Esophagus (tissue), 2 donors: ENCODE measurements around the gene NPEPL1. TPM values are rescaled to one million over a fixed set of nuclear protein-coding genes. Genes with fewer than 3 reads are reported as not detected.

Experiments
- H3K27ac ChIP-seq, 2 donors: one replicate each; pipeline ENCODE4 v1.5.1; 2013; ENCODE audit warnings: low read depth in 2 of 2, mild to moderate bottlenecking in 2 of 2, inconsistent platforms in 1 of 2, low read length in 1 of 2, moderate library complexity in 1 of 2
- H3K27me3 ChIP-seq, 2 donors: one replicate each; pipeline ENCODE4 v1.6.1; 2013; ENCODE audit warnings: low read length in 2 of 2, control low read depth in 1 of 2, mild to moderate bottlenecking in 1 of 2; ENCODE audit not compliant: insufficient read depth in 2 of 2, control insufficient read depth in 1 of 2
- H3K36me3 ChIP-seq, 2 donors: one replicate each; pipeline ENCODE4 v1.6.1; 2013; ENCODE audit warnings: low read length in 1 of 2; ENCODE audit not compliant: control insufficient read depth in 2 of 2, insufficient read depth in 2 of 2
- H3K4me1 ChIP-seq, 2 donors: one replicate each; pipeline ENCODE4 v1.6.1; 2013; ENCODE audit warnings: low read length in 1 of 2; ENCODE audit not compliant: control insufficient read depth in 2 of 2, insufficient read depth in 2 of 2
- H3K4me3 ChIP-seq, 2 donors: one replicate each; pipeline ENCODE4 v1.5.1; 2013; ENCODE audit warnings: low read length in 2 of 2, mild to moderate bottlenecking in 2 of 2, low read depth in 1 of 2, moderate library complexity in 1 of 2
- H3K9me3 ChIP-seq, 2 donors: one replicate each; pipeline ENCODE4 v1.6.1; 2013; ENCODE audit warnings: mild to moderate bottlenecking in 2 of 2, low read depth in 1 of 2, low read length in 1 of 2, moderate library complexity in 1 of 2; ENCODE audit not compliant: control insufficient read depth in 2 of 2, insufficient read depth in 1 of 2
- WGBS, 2 donors: extraction: QIAGEN DNeasy Blood & Tissue Kit; methylation state at CpG; one replicate each; pipeline ENCODE4 v1.1.7; 2013; 5-methylcytosine and 5-hydroxymethylcytosine counted together
- polyA plus RNA-seq, 2 donors: library from polyadenylated mRNA; stranded (reverse); fragments of 200-250 nt; gene quantifications; one replicate each; pipeline ENCODE4 v1.2.3, GENCODE V29; 2013
- donor health status: healthy with polysubstance abuse.
- donor health status: Bipolar disorder and iron deficiency.

NPEPL1 gene
- polyA plus RNA-seq, 2 donors = 33.2 to 42.7 TPM

GRCh38 chr20:58715801-58716475 is 23.3 kb downstream of the NPEPL1 start:
- H3K4me3 ChIP-seq = no peak overlapping the region
- 89 to 90% methylated on average over 18 of the region's 18 CpGs for WGBS, 2 donors
- no peaks in the 10 kb centered on the region for H3K9me3 ChIP-seq
- H3K27me3 ChIP-seq = no peaks in the 10 kb centered on the region
- peaks cover 0 to 17% of the 10 kb centered on the region in 2 donors for H3K36me3 ChIP-seq
- no peaks in the 10 kb centered on the region for H3K4me1 ChIP-seq
- no peak overlapping the region for H3K27ac ChIP-seq

- Histone ChIP-seq H3K27ac (no peak overlapping the region), H3K4me3 (no peak overlapping the region), H3K4me1 (no peaks in the 10 kb centered on the region), H3K27me3 (no peaks in the 10 kb centered on the region), H3K36me3 (peaks cover 0 to 17% of the 10 kb centered on the region in 2 donors), H3K9me3 (no peaks in the 10 kb centered on the region)
- WGBS, 2 donors = 70 to 73% methylated on average over 22 to 23 of the region's 23 CpGs
These were observed 24.1 kb downstream of the NPEPL1 start for GRCh38 chr20:58716476-58717277.

- 83% methylated on average over 22 to 23 of the region's 23 CpGs for WGBS, 2 donors
- Histone ChIP-seq H3K27ac (no peak overlapping the region), H3K9me3 (no peaks in the 10 kb centered on the region), H3K4me1 (no peaks in the 10 kb centered on the region), H3K36me3 (peaks cover 0 to 16% of the 10 kb centered on the region in 2 donors), H3K4me3 (no peak overlapping the region), H3K27me3 (no peaks in the 10 kb centered on the region)
These were observed 24.9 kb downstream of the NPEPL1 start for GRCh38 chr20:58717278-58718091.

GRCh38 chr20:58718121-58718563 is 25.5 kb downstream of the NPEPL1 start:
- Histone ChIP-seq H3K9me3 (no peaks in the 10 kb centered on the region), H3K4me3 (no peak overlapping the region), H3K4me1 (no peaks in the 10 kb centered on the region), H3K36me3 (peaks cover 0 to 15% of the 10 kb centered on the region in 2 donors), H3K27me3 (peaks cover 0 to under 1% of the 10 kb centered on the region in 2 donors), H3K27ac (no peak overlapping the region)
- 87 to 92% methylated on average over 15 of the region's 15 CpGs for WGBS, 2 donors

- no peaks in the 10 kb centered on the region for H3K9me3 ChIP-seq
- H3K4me3 ChIP-seq = no peak overlapping the region
- peaks cover 0 to 4% of the 10 kb centered on the region in 2 donors for H3K27me3 ChIP-seq
- peaks cover 0 to 13% of the 10 kb centered on the region in 2 donors for H3K36me3 ChIP-seq
- H3K27ac ChIP-seq = no peak overlapping the region
- no peaks in the 10 kb centered on the region for H3K4me1 ChIP-seq
- WGBS, 2 donors = 83 to 84% methylated on average over 10 of the region's 10 CpGs
These were observed 26.1 kb downstream of the NPEPL1 start for GRCh38 chr20:58718729-58719128.

- no peak overlapping the region for H3K27ac ChIP-seq
- peaks cover 0 to 8% of the 10 kb centered on the region in 2 donors for H3K36me3 ChIP-seq
- peaks cover 0 to 4% of the 10 kb centered on the region in 2 donors for H3K27me3 ChIP-seq
- WGBS, 2 donors = 77% methylated on average over 7 of the region's 7 CpGs
- no peaks in the 10 kb centered on the region for H3K4me1 ChIP-seq
- no peaks in the 10 kb centered on the region for H3K9me3 ChIP-seq
- no peak overlapping the region for H3K4me3 ChIP-seq
These were observed 26.7 kb downstream of the NPEPL1 start for GRCh38 chr20:58719258-58719657.

GRCh38 chr20:58719971-58720371 is 27.4 kb downstream of the NPEPL1 start:
- WGBS, 2 donors = 27 to 28% methylated on average over 6 of the region's 6 CpGs
- Histone ChIP-seq H3K27ac (no peak overlapping the region), H3K9me3 (no peaks in the 10 kb centered on the region), H3K4me1 (no peaks in the 10 kb centered on the region), H3K4me3 (no peak overlapping the region), H3K27me3 (peaks cover 0 to 4% of the 10 kb centered on the region in 2 donors), H3K36me3 (peaks cover 0 to 1% of the 10 kb centered on the region in 2 donors)

- Histone ChIP-seq H3K4me3 (no peak overlapping the region), H3K4me1 (no peaks in the 10 kb centered on the region), H3K27ac (no peak overlapping the region), H3K9me3 (no peaks in the 10 kb centered on the region), H3K27me3 (peaks cover 0 to 4% of the 10 kb centered on the region in 2 donors), H3K36me3 (no peaks in the 10 kb centered on the region)
- 94 to 96% methylated on average over 14 of the region's 14 CpGs for WGBS, 2 donors
These were observed 28.3 kb downstream of the NPEPL1 start for GRCh38 chr20:58720890-58721289.
